HepG2 (cell line): Measurements from ENCODE around the gene CEP43. TPM values are rescaled to one million over a fixed set of nuclear protein-coding genes. Genes with fewer than 3 reads are reported as not detected.

Source experiments
- ATAC-seq: fragments of 200-7000 bp; cut with Tn5 transposase; 3 replicates; pipeline ENCODE4 v1.9.1; 2020; ENCODE audit warnings: mild to moderate bottlenecking, moderate library complexity
- BruUV-seq: library from RNA; stranded (reverse); fragments of 400-500 nt; replicated peaks from 2 replicates; lab custom pipeline; 2021; lab: Mats Ljungman, UMichigan
- CTCF ChIA-PET: fragments of 300-600 bp; formaldehyde crosslinking; extraction: SDS; loops from one replicate; lab custom pipeline; 2021; ENCODE audit warnings: low total read pairs, inconsistent platforms, low intra/inter-chr PET ratio; lab: Yijun Ruan, JAX
- POLR2A ChIA-PET: fragments of 350-600 bp; sonication (Branson Sonifier 250); formaldehyde crosslinking; loops from one replicate; lab custom pipeline; 2020; ENCODE audit warnings: antibody characterized with exemption, inconsistent platforms; lab: Yijun Ruan, JAX
- DNase-seq: peaks from one replicate; pipeline ENCODE4 v3.0.0-alpha.2; 2015; ENCODE audit warnings: low spot score
- FAIRE-seq: peaks from 3 replicates; lab custom pipeline; 2011; peaks lifted over from hg19 to GRCh38; lab: Jason Lieb, UNC
- H2AFZ ChIP-seq: one replicate; pipeline ENCODE4 v1.6.1; 2011; ENCODE audit warnings: low read length, inconsistent platforms
- H3K27ac ChIP-seq: fragments of 300-600 bp; 3 replicates; pipeline ENCODE4 v1.8.0; 2011; ENCODE audit warnings: mixed run types, mild to moderate bottlenecking, mixed read lengths, low read length, inconsistent platforms; ENCODE audit not compliant: insufficient read depth; ENCODE audit errors: extremely low read length
- H3K27me3 ChIP-seq, 2 experiments: fragments of 200-600 bp in 1 of 2; 2 replicates in 1 of 2; 3 replicates in 1 of 2; pipeline versions ENCODE4 v1.6.0 to v1.8.0; 2011; ENCODE audit warnings: low read length in 2 of 2, mild to moderate bottlenecking in 2 of 2, moderate library complexity in 2 of 2, inconsistent platforms in 1 of 2; ENCODE audit not compliant: insufficient read depth in 2 of 2, control insufficient read depth in 1 of 2
- H3K36me3 ChIP-seq, 2 experiments: fragments of 200-600 bp in 1 of 2; replicated peaks in 1 of 2; 2 replicates in 1 of 2; 3 replicates in 1 of 2; pipeline versions ENCODE4 v1.5.1 to v1.8.0; 2011; ENCODE audit warnings: low read length in 2 of 2, inconsistent platforms in 1 of 2; ENCODE audit not compliant: insufficient read depth in 2 of 2, control insufficient read depth in 1 of 2
- H3K4me1 ChIP-seq: 2 replicates; pipeline ENCODE4 v1.5.1; 2012; ENCODE audit warnings: low read length, inconsistent platforms; ENCODE audit not compliant: insufficient read depth
- H3K4me2 ChIP-seq: 2 replicates; pipeline ENCODE4 v1.6.0; 2011; ENCODE audit warnings: low read depth, low read length, inconsistent platforms
- H3K4me3 ChIP-seq, 3 experiments: fragments of 200-600 bp in 1 of 3; sonication (generic), shearing (Covaris generic) in 1 of 3; replicated peaks in 1 of 3; 2 replicates each; pipeline ENCODE4 v1.5.1; 2011 to 2016; ENCODE audit warnings: low read length in 3 of 3, inconsistent platforms in 2 of 3, low read depth in 2 of 3, mild to moderate bottlenecking in 2 of 3, control low read depth in 1 of 3, mixed read lengths in 1 of 3; ENCODE audit not compliant: insufficient read depth in 1 of 3
- H3K79me2 ChIP-seq: one replicate; pipeline ENCODE4 v1.6.1; 2011; ENCODE audit warnings: low read length, inconsistent platforms; ENCODE audit not compliant: insufficient read depth
- H3K9ac ChIP-seq: 2 replicates; pipeline ENCODE4 v1.6.0; 2011; ENCODE audit warnings: mild to moderate bottlenecking, low read depth, low read length, inconsistent platforms; ENCODE audit not compliant: insufficient read depth
- H3K9me3 ChIP-seq: 2 replicates; pipeline ENCODE4 v1.5.1; 2012; ENCODE audit warnings: mild to moderate bottlenecking, low read length
- H4K20me1 ChIP-seq: 2 replicates; pipeline ENCODE4 v1.6.0; 2011; ENCODE audit warnings: inconsistent platforms, mild to moderate bottlenecking, low read length, moderate library complexity; ENCODE audit not compliant: insufficient read depth
- ATF7 ChIP-seq, 2 experiments: fragments of 450-650 bp in 1 of 2; sonication (generic) in 1 of 2; formaldehyde crosslinking in 1 of 2; IDR thresholded peaks; 2 replicates each; pipeline versions ENCODE4 v1.4.0 to v1.6.1; 2016 to 2020; ENCODE audit warnings: antibody characterized with exemption in 1 of 2, mild to moderate bottlenecking in 1 of 2, missing genetic modification reagents in 1 of 2
- CREB1 ChIP-seq, 2 experiments: fragments of 450-650 bp in 1 of 2; IDR thresholded peaks; 2 replicates each; pipeline ENCODE4 v1.6.1; 2016 to 2017; ENCODE audit warnings: control low read depth in 1 of 2, mild to moderate bottlenecking in 1 of 2, missing compliant biosample characterization in 1 of 2, missing genetic modification characterization in 1 of 2
- JDP2 ChIP-seq: sonication (generic); formaldehyde crosslinking; IDR thresholded peaks from 2 replicates; pipeline ENCODE4 v1.8.1; 2022; ENCODE audit warnings: missing genetic modification reagents, borderline replicate concordance
- KAT8 ChIP-seq: IDR thresholded peaks from 2 replicates; pipeline ENCODE4 v1.6.1; 2016; ENCODE audit warnings: missing genetic modification reagents, missing compliant biosample characterization
- MED13 ChIP-seq: sonication (generic); formaldehyde crosslinking; IDR thresholded peaks from 2 replicates; pipeline ENCODE4 v1.5.0; 2020; ENCODE audit warnings: missing genetic modification reagents
- MEIS1 ChIP-seq: sonication (generic); formaldehyde crosslinking; IDR thresholded peaks from 2 replicates; pipeline ENCODE4 v1.9.0; 2021; ENCODE audit warnings: mild to moderate bottlenecking, missing genetic modification reagents, moderate library complexity, borderline replicate concordance
- NFIB ChIP-seq: sonication (generic); formaldehyde crosslinking; IDR thresholded peaks from 2 replicates; pipeline ENCODE4 v1.9.0; 2021; ENCODE audit warnings: missing genetic modification reagents, mild to moderate bottlenecking, borderline replicate concordance
- POLR2AphosphoS5 ChIP-seq: IDR thresholded peaks from 2 replicates; pipeline ENCODE4 v1.6.1; 2012; ENCODE audit warnings: low read depth, low read length
- REST ChIP-seq, 2 experiments: IDR thresholded peaks; 2 replicates each; pipeline ENCODE4 v1.6.1; 2011 to 2012; ENCODE audit warnings: low read length in 2 of 2, borderline replicate concordance in 1 of 2, low read depth in 1 of 2, mild to moderate bottlenecking in 1 of 2, moderate library complexity in 1 of 2
- ZNF780A ChIP-seq: sonication (generic); formaldehyde crosslinking; IDR thresholded peaks from 2 replicates; pipeline ENCODE4 v1.8.0; 2022; ENCODE audit warnings: mild to moderate bottlenecking, missing genetic modification reagents, moderate library complexity
- WGBS: methylation state at CpG from one replicate; pipeline ENCODE4 v1.1.6; 2017; ENCODE audit warnings: low lambda C conversion rate; 5-methylcytosine and 5-hydroxymethylcytosine counted together
- in situ Hi-C: cut with HindIII; loops from 2 replicates; pipeline ENCODE4 v1.10.0; 2017; ENCODE audit warnings: low pct_unique_long_range_greater_than_20kb; ENCODE audit not compliant: extremely low pct_ligation_motif_present
- intact Hi-C: fragments of 100-400 bp; cut with micrococcal nuclease; formaldehyde crosslinking; loops from one replicate; pipeline ENCODE4 v1.10.0; 2022; ENCODE audit not compliant: unreplicated experiment
- polyA plus RNA-seq, 8 experiments: library from polyadenylated mRNA; depleted of rRNA in 3 of 8; stranded (reverse) in 7 of 8; unstranded in 1 of 8; fragments of >200 nt; fragmentation: Illumina TruSeq in 4 of 8; extraction: Trizol in 4 of 8; gene quantifications; 2 replicates each; pipeline versions ENCODE4 v1.2.1 to v1.2.3, GENCODE V29; 2011 to 2016; ENCODE audit warnings: low read depth in 4 of 8, missing spikeins in 1 of 8, mixed read lengths in 1 of 8; ENCODE audit not compliant: insufficient read depth in 1 of 8
- total RNA-seq, 5 experiments: library from RNA; depleted of rRNA; stranded (reverse); fragments of >200 nt; fragmentation: Illumina TruSeq; extraction: Trizol; gene quantifications; 2 replicates each; pipeline ENCODE4 v1.2.3, GENCODE V29; 2016; ENCODE audit warnings: low read depth in 1 of 5
- TF ChIP-seq, protein P1 (sequence below): sonication (generic); formaldehyde crosslinking; IDR thresholded peaks from 2 replicates; pipeline ENCODE4 v1.4.0; 2020; ENCODE audit warnings: missing genetic modification reagents

Gene CEP43
- total and polyA plus RNA-seq, 2 of the 13 experiments (the other 11 are each of a cell fraction or from before 2014, with no cell fraction given), result 29.3 to 73.9 TPM

DNA sequence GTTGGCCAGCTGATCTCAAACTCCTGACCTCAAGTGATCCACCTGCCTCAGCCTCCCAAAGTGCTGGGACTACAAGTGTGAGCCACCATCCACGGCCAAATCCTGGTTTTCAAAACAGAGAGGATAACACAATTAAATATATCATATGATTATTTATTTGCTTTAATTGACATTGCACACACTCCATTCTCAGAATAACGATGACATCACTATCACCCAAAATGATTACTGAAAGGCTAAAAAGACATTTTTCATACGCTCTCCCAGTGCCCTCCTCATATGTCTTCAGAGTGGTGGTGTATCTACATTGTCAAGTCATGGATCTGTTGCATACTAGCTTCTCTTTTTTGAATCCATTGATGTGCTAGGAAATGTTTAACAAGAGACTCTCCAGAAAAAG is 18.5 kb upstream of the CEP43 start:
- no peaks in the 10 kb centered on the region for H3K9me3 ChIP-seq
- POLR2A ChIA-PET, result no interaction called here
- FAIRE-seq (no peak), DNase-seq (no peak), ATAC-seq (no peak)
- no peak overlapping the region for H3K9ac ChIP-seq
- no peaks in the 10 kb centered on the region for H4K20me1 ChIP-seq
- H3K27me3 ChIP-seq, result no peaks in the 10 kb centered on the region
- TF ChIP-seq JDP2 (CRISPR knock-in tag) (no peak), KAT8 (no peak), MEIS1 (CRISPR knock-in tag) (no peak), CREB1 (IDR thresholded peaks at IDR 0.05) (peak; percentile 57; the same call in 1 of the 2 replicates), CREB1 (CRISPR knock-in tag; IDR thresholded peaks at IDR 0.05) (no peak), ATF7 (IDR thresholded peaks at IDR 0.05) (peak; percentile 93), ATF7 (CRISPR knock-in tag; IDR thresholded peaks at IDR 0.05) (no peak), MED13 (CRISPR knock-in tag) (no peak), POLR2AphosphoS5 (no peak), REST (IDR thresholded peaks at IDR 0.05; ENCODE audit: borderline replicate concordance in 1 of 2, low read depth in 1 of 2, low read length in 2 of 2) (no peak), NFIB (CRISPR knock-in tag) (no peak), ZNF780A (CRISPR knock-in tag) (no peak)
- TF ChIP-seq, protein P1, sequence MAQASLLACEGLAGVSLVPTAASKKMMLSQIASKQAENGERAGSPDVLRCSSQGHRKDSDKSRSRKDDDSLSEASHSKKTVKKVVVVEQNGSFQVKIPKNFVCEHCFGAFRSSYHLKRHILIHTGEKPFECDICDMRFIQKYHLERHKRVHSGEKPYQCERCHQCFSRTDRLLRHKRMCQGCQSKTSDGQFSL (CRISPR knock-in tag), result no peak
- 96% methylated on average over 3 of the region's 3 CpGs for WGBS
- no peak overlapping the region for H3K27ac ChIP-seq
- no peaks in the 10 kb centered on the region for H3K4me1 ChIP-seq
- intact Hi-C loops (no loop called here), in situ Hi-C loops (no loop called here)
- H3K36me3 ChIP-seq, result peaks cover 5 to 14% of the 10 kb centered on the region in 2 experiments; a peak in 2 of 5 replicates
- H3K79me2 ChIP-seq, result peaks cover 3% of the 10 kb centered on the region
- no peak overlapping the region for H2AFZ ChIP-seq
- no TSS peak for BruUV-seq
- CTCF ChIA-PET, result no interaction called here
- H3K4me2 ChIP-seq, result no peak overlapping the region
- no peak overlapping the region for H3K4me3 ChIP-seq
